ENCODE measurements around the gene PLXNB2. TPM values are rescaled to one million over a fixed set of nuclear protein-coding genes. Genes with fewer than 3 reads are reported as not detected.

PLXNB2 gene
- total RNA-seq, 1 experiment from 2014 or later: 227 TPM

GRCh38 chr22:50347157-50347556, 39.7 kb upstream of the PLXNB2 start:
- CTCF ChIA-PET: no interaction called here

GRCh38 chr22:50346470-50346869, 39.0 kb upstream of the PLXNB2 start:
- no peak for TF ChIP-seq CTCF (IDR thresholded peaks at IDR 0.05)
- TF ChIP-seq SIN3A (IDR thresholded peaks at IDR 0.05; ENCODE audit: borderline replicate concordance, insufficient read depth, low read depth, low read length): no peak
- TF ChIP-seq POLR2AphosphoS5 (IDR thresholded peaks at IDR 0.05; ENCODE audit: low read depth, low read length): no peak
- TF ChIP-seq TCF7L2 (IDR thresholded peaks at IDR 0.05; ENCODE audit: low read depth, low read length): no peak
- no peak for TF ChIP-seq REST (IDR thresholded peaks at IDR 0.05; ENCODE audit: insufficient read depth in 1 of 2, low read depth in 2 of 2, low read length in 1 of 2)
- no peaks in the 10 kb centered on the region for H3K27me3 ChIP-seq (ENCODE audit: control insufficient read depth, insufficient read depth, low read length)
- no peaks in the 10 kb centered on the region; the same call in 1 of the 2 replicates for H3K36me3 ChIP-seq (ENCODE audit: control insufficient read depth, insufficient read depth, low read length)
- ChIA-PET POLR2A (no interaction called here), CTCF (no interaction called here)
- intact Hi-C loops (cut with micrococcal nuclease; ENCODE audit: unreplicated experiment) (no loop called here), in situ Hi-C loops (cut with HindIII; ENCODE audit: low pct_unique_long_range_greater_than_20kb, low sequenced_read_pairs) (no loop called here)
- ATAC-seq (no peak), DNase-seq (ENCODE audit: low read depth, low spot score) (no peak)
- no peaks in the 10 kb centered on the region for H3K9me3 ChIP-seq (ENCODE audit: control insufficient read depth, insufficient read depth, low read depth, low read length)
- BruUV-seq (replicated peaks): no TSS peak
- no peak overlapping the region for H3K4me3 ChIP-seq (ENCODE audit: low read depth in 2 of 2, low read length in 2 of 2)
- H3K27ac ChIP-seq (ENCODE audit: low read length): no peak overlapping the region
- no peaks in the 10 kb centered on the region for H3K4me1 ChIP-seq (ENCODE audit: control insufficient read depth, insufficient read depth, low read length)

More at GRCh38 chr22:50347157-50347556, 39.7 kb upstream of the PLXNB2 start:
- POLR2A ChIA-PET: no interaction called here
- in situ Hi-C loops (cut with HindIII; ENCODE audit: low pct_unique_long_range_greater_than_20kb, low sequenced_read_pairs): no loop called here
- no peak for ATAC-seq
- no peak overlapping the region for H3K4me3 ChIP-seq (ENCODE audit: low read depth in 2 of 2, low read length in 2 of 2)
- intact Hi-C loops (cut with micrococcal nuclease; ENCODE audit: unreplicated experiment): no loop called here
- no peaks in the 10 kb centered on the region for H3K9me3 ChIP-seq (ENCODE audit: control insufficient read depth, insufficient read depth, low read depth, low read length)
- no peak overlapping the region for H3K27ac ChIP-seq (ENCODE audit: low read length)
- H3K27me3 ChIP-seq (ENCODE audit: control insufficient read depth, insufficient read depth, low read length): no peaks in the 10 kb centered on the region
- no peaks in the 10 kb centered on the region for H3K4me1 ChIP-seq (ENCODE audit: control insufficient read depth, insufficient read depth, low read length)
- no peaks in the 10 kb centered on the region; the same call in 1 of the 2 replicates for H3K36me3 ChIP-seq (ENCODE audit: control insufficient read depth, insufficient read depth, low read length)
- TF ChIP-seq CTCF (IDR thresholded peaks at IDR 0.05): no peak
- no peak for TF ChIP-seq REST (IDR thresholded peaks at IDR 0.05; ENCODE audit: insufficient read depth in 1 of 2, low read depth in 2 of 2, low read length in 1 of 2)
- BruUV-seq (replicated peaks): no TSS peak
- no peak for DNase-seq (ENCODE audit: low read depth, low spot score)

Data from Panc1 (cell line).